Measurements from ENCODE around the gene SUCLG2.

SUCLG2 gene

DNA sequence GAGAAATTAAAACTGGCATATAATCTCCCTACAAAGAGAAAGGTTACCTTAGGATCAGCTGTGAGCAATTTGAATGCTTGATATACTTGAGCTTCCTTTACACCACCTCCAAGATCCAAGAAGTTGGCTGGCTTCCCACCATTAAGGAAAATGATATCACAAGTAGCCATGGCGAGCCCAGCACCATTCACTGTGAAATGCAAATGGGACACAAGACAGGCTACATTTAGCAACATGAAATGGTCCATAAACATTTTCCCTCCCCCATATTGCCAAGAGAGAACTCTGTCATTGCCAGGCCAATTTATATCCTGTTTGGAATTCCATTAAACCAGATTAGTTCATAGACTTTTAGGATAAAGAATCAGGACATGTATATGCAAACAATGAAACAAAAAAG, 158.7 kb downstream of the SUCLG2 start:
- DNase-seq, result no peak

- DNase-seq, result no peak
Measured at GRCh38 chr3:67493808-67494207, 160.6 kb downstream of the SUCLG2 start.

- DNase-seq, result no peak
Measured at GRCh38 chr3:67490658-67491057, 163.8 kb downstream of the SUCLG2 start.

GRCh38 chr3:67489816-67490215, 164.6 kb downstream of the SUCLG2 start:
- DNase-seq, result no peak

- DNase-seq, result no peak
Measured at GRCh38 chr3:67487564-67488114, 166.8 kb downstream of the SUCLG2 start.

DNA sequence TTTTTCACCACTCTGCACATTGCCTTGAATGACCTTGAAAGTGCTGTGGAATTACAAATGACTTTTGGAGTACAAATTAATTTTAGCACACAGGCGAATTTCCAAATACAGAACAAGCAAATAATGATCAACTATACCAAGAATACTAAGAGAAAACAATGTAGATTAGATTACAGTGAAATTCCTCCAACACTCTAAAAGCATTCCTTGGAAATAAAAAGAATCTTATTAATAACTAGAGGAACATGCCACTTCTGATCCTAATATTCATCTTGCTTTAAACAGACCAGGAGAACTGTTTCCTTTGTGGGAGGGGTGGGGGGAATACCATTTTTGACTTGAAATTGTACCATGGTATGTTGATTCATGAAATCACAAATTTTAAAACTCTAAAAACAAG, 167.5 kb downstream of the SUCLG2 start:
- DNase-seq, result no peak

DNA sequence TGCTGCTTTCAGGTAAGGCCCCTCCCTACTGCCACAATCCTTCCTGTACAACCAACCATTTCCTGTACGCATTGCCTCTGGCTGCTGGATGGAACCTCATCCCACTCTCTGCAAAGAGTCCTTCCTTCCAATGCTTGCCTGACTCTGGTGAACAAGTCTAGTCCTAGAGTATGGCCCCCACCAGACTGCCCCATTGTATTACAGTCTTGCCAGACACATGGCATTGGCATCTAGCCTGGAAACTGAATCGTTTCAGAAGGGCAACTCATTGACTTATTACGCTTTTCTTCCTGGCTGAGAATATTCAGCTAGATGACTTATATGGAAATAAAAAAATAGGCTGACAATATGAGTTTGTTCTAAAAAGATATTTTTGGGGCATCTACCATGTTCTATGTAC, 170.3 kb downstream of the SUCLG2 start:
- DNase-seq, result no peak

DNA sequence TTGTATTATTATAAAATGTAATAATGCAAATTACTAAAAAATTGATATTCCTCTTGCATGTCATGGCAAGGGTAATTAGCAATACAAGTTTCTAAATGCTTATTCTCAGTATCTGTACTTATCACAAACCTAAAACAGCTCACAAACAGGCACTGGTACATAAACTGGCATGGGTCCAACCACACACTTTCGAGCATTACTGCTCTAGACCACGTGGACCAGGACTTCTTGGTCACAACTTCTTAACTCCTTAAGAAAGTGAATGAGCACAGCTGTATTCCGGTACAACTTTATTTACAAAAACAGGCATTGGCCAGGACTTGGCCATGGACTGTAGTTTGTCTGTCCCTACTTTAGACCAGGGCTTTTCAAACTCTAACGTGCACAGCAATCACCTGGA, 173.3 kb downstream of the SUCLG2 start:
- DNase-seq, result no peak

GRCh38 chr3:67478423-67478822, 176.0 kb downstream of the SUCLG2 start:
- DNase-seq, result no peak

GRCh38 chr3:67474311-67474710, 180.1 kb downstream of the SUCLG2 start:
- no peak for DNase-seq

GRCh38 chr3:67472674-67473201, 181.7 kb downstream of the SUCLG2 start:
- no peak for DNase-seq

DNA sequence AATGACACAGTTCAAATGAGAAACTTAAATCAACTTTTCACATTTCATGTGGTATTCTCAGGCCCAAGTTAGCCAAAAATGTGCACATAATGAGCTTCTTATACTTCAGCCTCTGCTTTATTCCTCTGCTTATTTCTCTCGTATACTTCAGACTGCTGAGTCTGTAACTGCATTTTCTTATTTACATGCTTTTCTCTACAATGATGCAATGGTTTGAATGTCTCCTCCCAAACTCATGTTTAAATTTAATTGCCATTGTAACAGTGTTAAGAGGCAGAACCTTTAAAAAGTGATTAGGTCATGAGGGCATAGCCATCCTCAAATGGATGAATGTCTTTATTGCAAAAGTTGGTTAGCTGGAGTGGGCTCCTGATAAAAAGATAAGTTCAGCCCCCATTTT, 184.2 kb downstream of the SUCLG2 start:
- no peak for DNase-seq

DNA sequence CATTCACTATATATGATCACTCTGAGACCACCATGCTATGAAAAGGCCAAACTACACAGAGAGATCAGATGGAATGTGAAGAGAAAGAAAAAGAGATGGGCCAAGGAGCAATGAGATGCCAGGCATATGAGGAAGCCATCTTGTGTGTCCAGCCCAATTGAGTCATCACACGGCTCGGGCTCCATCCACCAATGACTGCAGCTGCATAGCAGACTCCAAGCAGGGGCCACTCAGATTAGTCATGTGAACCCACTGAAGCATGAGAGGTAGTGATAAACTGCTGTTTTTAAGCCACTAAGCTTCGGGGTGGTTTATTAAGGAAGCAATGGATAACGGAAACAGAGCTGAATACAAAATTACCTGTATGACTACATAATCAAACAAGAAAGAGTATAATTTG, 185.9 kb downstream of the SUCLG2 start:
- DNase-seq, result no peak

- no peak for DNase-seq
Measured at GRCh38 chr3:67463656-67464055, 190.8 kb downstream of the SUCLG2 start.

DNA sequence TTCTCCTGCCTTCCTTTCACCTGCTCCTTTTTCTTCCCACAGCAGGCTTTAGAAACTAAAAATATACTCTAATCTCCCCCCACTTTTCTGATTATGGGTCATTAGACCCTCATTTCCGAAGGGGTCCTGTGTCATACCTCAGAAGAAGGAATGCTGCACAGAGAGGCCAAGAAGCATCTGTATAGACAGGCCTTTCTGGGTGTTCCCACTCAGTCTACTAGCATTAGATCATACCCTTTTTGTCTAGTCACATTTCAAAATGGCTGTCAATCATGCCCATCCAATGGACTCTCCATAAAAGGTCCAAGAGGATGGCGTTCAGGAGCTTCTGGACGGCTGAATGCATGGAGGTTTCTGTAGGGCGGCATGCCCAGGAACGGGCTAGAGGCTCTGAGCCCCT, 192.2 kb downstream of the SUCLG2 start:
- DNase-seq, result no peak

DNA sequence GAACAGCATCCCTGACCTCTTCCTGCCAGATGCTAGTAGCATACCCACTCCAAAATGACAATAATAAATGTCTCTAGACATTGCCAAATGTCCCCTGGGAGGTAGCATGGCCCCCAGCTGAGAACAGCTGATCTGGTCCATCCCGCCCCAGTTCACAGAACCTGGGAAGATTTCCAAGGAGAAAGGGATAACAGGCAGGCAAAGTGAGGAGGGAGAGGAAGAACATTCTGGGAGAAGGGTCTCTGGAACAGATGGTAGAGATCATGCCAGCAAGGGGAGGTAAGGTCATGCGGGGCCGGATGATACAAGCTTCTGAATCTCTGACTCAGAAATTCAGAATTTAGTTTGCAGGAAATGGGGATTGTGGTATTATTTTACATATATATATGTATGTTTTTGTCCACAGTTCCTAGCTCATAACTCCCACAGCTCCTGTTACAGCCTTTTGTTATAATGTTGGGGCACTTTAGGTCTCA, 192.7 kb downstream of the SUCLG2 start:
- DNase-seq, result no peak

- DNase-seq, result no peak
Measured at GRCh38 chr3:67460841-67461510, 193.4 kb downstream of the SUCLG2 start.

GRCh38 chr3:67459796-67460195, 194.6 kb downstream of the SUCLG2 start:
- no peak for DNase-seq

DNA sequence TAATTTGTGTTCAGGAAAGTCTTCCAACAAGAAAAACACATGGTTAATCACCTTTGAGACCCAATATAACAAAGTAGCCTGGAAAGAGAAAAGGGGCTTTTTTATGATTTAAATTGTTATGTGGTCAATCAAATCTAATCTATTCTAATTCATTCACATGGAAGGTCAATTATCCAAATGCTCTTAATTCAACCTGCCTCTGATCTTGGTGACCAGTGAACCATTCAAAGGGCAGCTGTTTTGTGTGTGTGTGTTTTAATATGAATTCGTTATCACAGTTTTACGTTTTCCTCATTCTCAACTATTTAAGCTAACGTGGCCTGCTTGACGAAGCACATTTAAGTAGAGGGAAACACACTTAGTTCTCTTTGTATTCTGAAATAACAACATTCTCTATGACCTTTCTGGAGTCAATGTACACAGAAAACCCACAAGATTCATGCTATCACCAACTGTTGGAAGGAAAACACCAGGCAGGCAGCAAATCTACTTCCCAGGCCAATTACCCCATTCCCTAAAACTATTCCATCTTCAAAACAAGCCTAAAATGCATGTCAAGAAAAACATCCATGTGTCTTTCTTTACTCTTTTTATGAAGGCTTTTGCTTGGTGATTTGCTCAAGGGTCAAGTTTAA, 195.4 kb downstream of the SUCLG2 start:
- no peak for DNase-seq

- no peak for DNase-seq
Measured at GRCh38 chr3:67458408-67458807, 196.0 kb downstream of the SUCLG2 start.

- no peak for DNase-seq
Measured at GRCh38 chr3:67453628-67454027, 200.8 kb downstream of the SUCLG2 start.

DNA sequence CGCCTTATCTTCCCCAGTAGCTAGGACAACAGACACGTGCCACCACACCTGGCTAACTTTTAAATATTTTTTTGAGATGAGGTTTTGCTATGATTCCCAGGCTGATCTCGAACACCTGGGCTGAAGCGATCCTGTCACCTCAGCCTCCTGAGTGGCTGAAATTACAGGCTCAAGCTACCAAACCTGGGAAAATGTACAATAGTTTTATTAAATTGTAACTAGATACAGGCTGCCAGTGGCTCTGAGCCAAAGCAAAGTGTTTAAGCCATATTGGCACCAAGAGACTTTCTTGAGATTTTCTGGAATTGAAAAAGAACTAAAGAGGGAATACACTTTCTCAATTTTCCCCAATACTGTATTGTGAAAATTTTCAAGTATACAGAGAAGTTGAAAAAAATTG, 204.3 kb downstream of the SUCLG2 start:
- no peak for DNase-seq

- no peak for DNase-seq
Measured at GRCh38 chr3:67447393-67447792, 207.0 kb downstream of the SUCLG2 start.

DNA sequence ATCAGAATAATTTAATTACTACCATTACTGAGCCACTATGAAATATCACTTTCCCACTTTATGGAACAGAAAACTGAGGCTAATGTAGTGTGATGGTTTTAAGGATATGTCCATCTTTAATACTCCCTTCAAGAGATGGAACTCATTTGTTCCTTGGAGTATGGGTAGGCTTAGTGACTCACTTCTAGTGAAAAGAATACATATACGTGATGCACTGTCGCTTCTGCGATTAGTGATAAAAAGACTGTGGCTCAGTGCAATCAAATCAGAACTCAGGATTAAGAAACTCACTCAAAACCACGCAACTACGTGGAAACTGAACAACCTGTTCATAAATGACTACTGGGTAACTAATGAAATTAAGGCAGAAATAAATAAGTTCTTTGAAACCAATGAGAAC, 216.6 kb downstream of the SUCLG2 start:
- no peak for DNase-seq
